Parathyroid adenoma (tissue), 2 donors: ENCODE results near the gene EPHB2.

Source experiments
- H2AFZ ChIP-seq: fragments of 300-600 bp; sonication (generic); one replicate; pipeline ENCODE4 v1.7.0; 2017; ENCODE audit warnings: antibody characterized with exemption, mild to moderate bottlenecking
- H3K27ac ChIP-seq: fragments of 300-600 bp; sonication (generic); one replicate; pipeline ENCODE4 v1.7.0; 2017
- H3K27me3 ChIP-seq: fragments of 300-600 bp; sonication (generic); one replicate; pipeline ENCODE4 v1.7.0; 2017; ENCODE audit warnings: low read length; ENCODE audit not compliant: control insufficient read depth, insufficient read depth
- H3K36me3 ChIP-seq: fragments of 300-600 bp; sonication (generic); one replicate; pipeline ENCODE4 v1.7.0; 2017; ENCODE audit warnings: low read length; ENCODE audit not compliant: control insufficient read depth, insufficient read depth
- H3K4me1 ChIP-seq: fragments of 300-600 bp; sonication (generic); one replicate; pipeline ENCODE4 v1.7.0; 2017; ENCODE audit warnings: control low read depth
- H3K4me2 ChIP-seq: fragments of 300-600 bp; sonication (generic); one replicate; pipeline ENCODE4 v1.7.0; 2017; ENCODE audit warnings: low read length
- H3K4me3 ChIP-seq: fragments of 300-600 bp; sonication (generic); one replicate; pipeline ENCODE4 v1.7.0; 2017; ENCODE audit warnings: low read depth, low read length
- H3K79me2 ChIP-seq: fragments of 300-600 bp; sonication (generic); one replicate; pipeline ENCODE4 v1.7.0; 2017; ENCODE audit warnings: control low read depth
- H3K9ac ChIP-seq: fragments of 300-600 bp; sonication (generic); one replicate; pipeline ENCODE4 v1.7.0; 2017; ENCODE audit warnings: mild to moderate bottlenecking
- H3K9me3 ChIP-seq: fragments of 300-600 bp; sonication (generic); one replicate; pipeline ENCODE4 v1.7.0; 2017; ENCODE audit warnings: low read length; ENCODE audit not compliant: control insufficient read depth
- TF ChIP-seq, protein P1 (sequence below): fragments of 300-600 bp; sonication (generic); IDR thresholded peaks from one replicate; pipeline ENCODE4 v1.7.0; 2017; ENCODE audit warnings: antibody characterized with exemption, mild to moderate bottlenecking
- donor health status: primary hyperparathyroidism.

Gene EPHB2

DNA sequence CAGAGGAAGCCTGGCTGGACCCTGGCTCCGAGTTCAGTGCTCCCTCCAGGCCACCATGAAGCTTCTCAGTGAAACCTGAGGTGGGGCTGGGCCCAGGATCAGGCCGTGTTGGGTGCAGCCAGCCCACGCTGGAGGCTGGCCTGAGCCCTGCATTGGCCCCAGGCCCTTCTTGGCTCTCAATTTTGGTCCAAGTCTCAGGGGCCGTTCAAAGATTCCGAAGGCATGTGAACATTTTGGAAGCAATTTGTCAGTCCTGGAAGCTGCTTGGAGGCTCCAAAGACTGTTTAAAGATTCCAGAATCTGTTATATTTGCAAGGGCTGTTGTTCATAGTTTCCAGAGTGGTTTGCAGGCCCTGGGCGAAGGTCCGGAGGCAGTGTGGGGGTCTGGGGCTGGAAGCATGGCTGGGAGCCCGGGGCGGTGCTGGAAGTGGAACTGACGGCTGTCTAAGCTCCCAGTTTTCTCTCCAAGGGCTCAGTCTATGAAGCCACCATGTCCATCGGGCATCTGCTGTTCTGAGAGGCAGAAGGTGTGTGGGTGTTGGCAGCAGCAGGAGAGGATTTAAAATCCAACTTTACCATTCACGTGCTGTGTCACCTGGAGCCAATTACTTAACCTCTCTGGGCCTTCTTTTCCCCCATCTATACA is 104.9 kb downstream of the EPHB2 start:
- no peak overlapping the region for H3K27ac ChIP-seq
- H3K36me3 ChIP-seq, result no peaks in the 10 kb centered on the region
- H3K27me3 ChIP-seq, result no peaks in the 10 kb centered on the region
- H3K79me2 ChIP-seq, result no peaks in the 10 kb centered on the region
- H3K4me1 ChIP-seq, result no peaks in the 10 kb centered on the region
- no peak overlapping the region for H3K4me3 ChIP-seq
- H3K9ac ChIP-seq, result no peak overlapping the region
- no peak overlapping the region for H2AFZ ChIP-seq
- H3K9me3 ChIP-seq, result no peaks in the 10 kb centered on the region
- H3K4me2 ChIP-seq, result no peak overlapping the region
- TF ChIP-seq, protein P1, sequence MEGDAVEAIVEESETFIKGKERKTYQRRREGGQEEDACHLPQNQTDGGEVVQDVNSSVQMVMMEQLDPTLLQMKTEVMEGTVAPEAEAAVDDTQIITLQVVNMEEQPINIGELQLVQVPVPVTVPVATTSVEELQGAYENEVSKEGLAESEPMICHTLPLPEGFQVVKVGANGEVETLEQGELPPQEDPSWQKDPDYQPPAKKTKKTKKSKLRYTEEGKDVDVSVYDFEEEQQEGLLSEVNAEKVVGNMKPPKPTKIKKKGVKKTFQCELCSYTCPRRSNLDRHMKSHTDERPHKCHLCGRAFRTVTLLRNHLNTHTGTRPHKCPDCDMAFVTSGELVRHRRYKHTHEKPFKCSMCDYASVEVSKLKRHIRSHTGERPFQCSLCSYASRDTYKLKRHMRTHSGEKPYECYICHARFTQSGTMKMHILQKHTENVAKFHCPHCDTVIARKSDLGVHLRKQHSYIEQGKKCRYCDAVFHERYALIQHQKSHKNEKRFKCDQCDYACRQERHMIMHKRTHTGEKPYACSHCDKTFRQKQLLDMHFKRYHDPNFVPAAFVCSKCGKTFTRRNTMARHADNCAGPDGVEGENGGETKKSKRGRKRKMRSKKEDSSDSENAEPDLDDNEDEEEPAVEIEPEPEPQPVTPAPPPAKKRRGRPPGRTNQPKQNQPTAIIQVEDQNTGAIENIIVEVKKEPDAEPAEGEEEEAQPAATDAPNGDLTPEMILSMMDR, result no peak

DNA sequence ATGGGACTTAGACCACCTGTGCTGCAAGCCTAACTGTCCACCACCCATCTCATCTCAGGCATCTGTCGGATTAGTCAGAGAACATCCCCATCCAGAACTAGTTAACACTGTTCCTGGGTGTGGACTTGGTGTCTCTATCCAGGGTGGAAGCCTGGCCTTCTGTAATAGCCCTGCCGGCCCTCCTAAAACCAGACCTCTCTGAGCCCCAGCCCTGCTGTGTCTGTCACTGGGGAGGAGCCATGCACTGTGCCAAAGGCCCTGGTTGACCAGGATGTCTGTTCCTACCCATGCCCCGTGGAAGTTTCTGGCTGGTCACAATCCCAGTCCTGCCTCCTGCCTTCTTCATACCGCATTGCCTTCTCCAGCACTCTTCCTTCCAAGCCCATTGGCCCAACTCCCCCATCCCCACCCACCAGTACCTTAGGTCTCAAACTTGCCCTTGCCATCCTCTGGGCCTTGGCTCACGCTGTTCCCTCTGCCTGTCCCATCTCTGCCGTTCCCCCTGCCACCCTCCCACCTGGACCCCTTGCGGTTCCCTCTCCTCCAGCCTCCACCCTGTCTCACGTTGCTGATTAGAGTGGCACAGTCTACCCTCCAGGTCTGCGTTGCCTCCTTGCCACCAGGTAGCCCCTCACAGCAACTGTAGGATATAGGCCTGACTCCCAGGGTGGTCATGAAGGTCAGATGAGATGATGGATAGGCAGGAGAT is 105.6 kb downstream of the EPHB2 start:
- Histone ChIP-seq H3K36me3 (no peaks in the 10 kb centered on the region), H2AFZ (no peak overlapping the region), H3K4me1 (no peaks in the 10 kb centered on the region), H3K27me3 (no peaks in the 10 kb centered on the region), H3K79me2 (no peaks in the 10 kb centered on the region), H3K27ac (no peak overlapping the region), H3K4me3 (no peak overlapping the region), H3K4me2 (no peak overlapping the region), H3K9ac (no peak overlapping the region), H3K9me3 (no peaks in the 10 kb centered on the region)
- TF ChIP-seq, protein P1, result no peak

DNA sequence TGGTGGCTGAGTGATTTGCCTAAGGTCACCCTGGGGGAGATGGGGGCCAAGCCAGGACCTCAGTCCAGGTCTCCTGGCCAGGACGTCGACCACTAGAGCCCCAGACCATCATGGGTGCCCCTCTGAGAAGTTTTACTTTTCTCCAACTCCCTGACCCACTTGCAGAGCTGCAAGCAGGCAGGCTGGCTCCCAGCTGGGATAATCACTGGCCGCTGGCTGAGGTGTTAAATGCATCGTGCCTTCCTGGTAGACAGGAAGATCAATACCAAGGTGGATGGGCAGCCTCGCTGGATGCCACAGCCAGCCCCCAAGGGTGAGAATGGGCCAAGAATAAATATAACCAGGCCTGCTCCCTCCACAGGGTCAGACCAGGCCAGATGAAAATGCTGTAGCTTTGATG is 106.2 kb downstream of the EPHB2 start:
- Histone ChIP-seq H3K4me1 (no peaks in the 10 kb centered on the region), H3K4me3 (no peak overlapping the region)
- TF ChIP-seq, protein P1, result no peak

DNA sequence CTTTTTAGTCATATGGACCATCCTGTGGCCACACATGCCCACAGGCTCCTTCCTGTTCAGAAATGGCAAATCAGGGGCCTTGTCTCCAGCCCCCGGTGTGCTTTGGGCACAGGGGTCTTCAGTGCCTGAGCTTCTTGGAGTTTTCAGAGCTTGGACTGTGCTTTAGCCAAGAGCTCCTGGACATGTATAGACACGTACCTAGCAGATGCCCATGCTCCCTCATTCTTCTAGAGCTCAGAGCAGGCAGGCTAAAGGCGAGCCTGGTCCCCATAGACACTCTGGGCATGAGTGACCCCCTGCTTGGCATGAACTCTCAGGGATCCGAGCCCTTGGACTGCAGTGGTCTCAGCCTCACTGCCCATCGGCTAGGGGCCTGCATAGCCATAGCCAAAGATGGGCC is 106.8 kb downstream of the EPHB2 start:
- Histone ChIP-seq H3K4me1 (no peaks in the 10 kb centered on the region), H3K9me3 (no peaks in the 10 kb centered on the region), H3K36me3 (no peaks in the 10 kb centered on the region), H3K4me2 (no peak overlapping the region), H3K4me3 (no peak overlapping the region), H3K27ac (no peak overlapping the region), H3K27me3 (no peaks in the 10 kb centered on the region), H2AFZ (no peak overlapping the region), H3K9ac (no peak overlapping the region), H3K79me2 (no peaks in the 10 kb centered on the region)
- TF ChIP-seq, protein P1, result no peak

More for the DNA sequence above, 106.2 kb downstream of the EPHB2 start:
- no peak overlapping the region for H3K9ac ChIP-seq
- no peaks in the 10 kb centered on the region for H3K27me3 ChIP-seq
- no peak overlapping the region for H3K27ac ChIP-seq
- H3K79me2 ChIP-seq, result no peaks in the 10 kb centered on the region
- no peak overlapping the region for H2AFZ ChIP-seq
- H3K9me3 ChIP-seq, result no peaks in the 10 kb centered on the region
- no peaks in the 10 kb centered on the region for H3K36me3 ChIP-seq
- no peak overlapping the region for H3K4me2 ChIP-seq
